T-helper 1 cell treated with Interleukin-12 subunit alpha and Interleukin-12 subunit beta and Interleukin-4 antibody, amounts not matched to agents 30 μg/mL and 1 μg/mL, for 36 hours (primary cell): Measurements from ENCODE around the gene PYROXD2.
A peak's percentile ranks its signal among the peaks of the same experiment; 100 is the strongest.

ENCODE experiments used
- H3K27ac Mint-ChIP-seq: one replicate; pipeline ENCODE4 v1.8.0; 2021; ENCODE audit warnings: mild to moderate bottlenecking, mixed read lengths
- H3K27me3 Mint-ChIP-seq: one replicate; pipeline ENCODE4 v1.8.0; 2021; ENCODE audit warnings: low read depth, mixed read lengths
- H3K36me3 Mint-ChIP-seq: one replicate; pipeline ENCODE4 v1.8.0; 2021; ENCODE audit warnings: low read depth, mixed read lengths
- H3K4me1 Mint-ChIP-seq: one replicate; pipeline ENCODE4 v1.8.0; 2021; ENCODE audit warnings: low read depth, mixed read lengths
- H3K4me3 Mint-ChIP-seq: one replicate; pipeline ENCODE4 v1.8.0; 2021; ENCODE audit warnings: mild to moderate bottlenecking, moderate library complexity, mixed read lengths
- H3K9me3 Mint-ChIP-seq: one replicate; pipeline ENCODE4 v1.8.0; 2021; ENCODE audit warnings: mixed read lengths

The PYROXD2 gene

GRCh38 chr10:98414932-98415730 lies at the start of gene PYROXD2:
Gene PYROXD2 (minus strand): TSS chr10:98415182. CDS start chr10:98415135, 47 bp downstream.
- H3K4me1 Mint-ChIP-seq = peaks cover 7% of the 10 kb centered on the region

GRCh38 chr10:98463976-98464754 lies 49.2 kb upstream of the PYROXD2 start:
- Mint-ChIP-seq H3K9me3 (no peaks in the 10 kb centered on the region), H3K4me3 (no peak overlapping the region)

More at GRCh38 chr10:98414932-98415730, at the start of gene PYROXD2:
- H3K27me3 Mint-ChIP-seq = no peaks in the 10 kb centered on the region
- peaks cover 10% of the 10 kb centered on the region for H3K36me3 Mint-ChIP-seq
- H3K9me3 Mint-ChIP-seq = no peaks in the 10 kb centered on the region
- H3K4me3 Mint-ChIP-seq = peak within 1 kb of the TSS; percentile 76
- H3K27ac Mint-ChIP-seq = peak within 1 kb of the TSS; percentile 75

GRCh38 chr10:98463016-98463415 lies 48.0 kb upstream of the PYROXD2 start:
- Mint-ChIP-seq H3K4me3 (no peak overlapping the region), H3K9me3 (no peaks in the 10 kb centered on the region), H3K36me3 (no peaks in the 10 kb centered on the region), H3K4me1 (peaks cover 2% of the 10 kb centered on the region), H3K27ac (no peak overlapping the region), H3K27me3 (peaks cover 9% of the 10 kb centered on the region)

More at GRCh38 chr10:98463976-98464754, 49.2 kb upstream of the PYROXD2 start:
- H3K4me1 Mint-ChIP-seq = peaks cover 2% of the 10 kb centered on the region
- H3K27ac Mint-ChIP-seq = no peak overlapping the region
- H3K27me3 Mint-ChIP-seq = peaks cover 17% of the 10 kb centered on the region
- H3K36me3 Mint-ChIP-seq = no peaks in the 10 kb centered on the region

- H3K36me3 Mint-ChIP-seq = no peaks in the 10 kb centered on the region
- H3K27me3 Mint-ChIP-seq = peaks cover 13% of the 10 kb centered on the region
- H3K9me3 Mint-ChIP-seq = no peaks in the 10 kb centered on the region
- H3K4me1 Mint-ChIP-seq = no peaks in the 10 kb centered on the region
- H3K27ac Mint-ChIP-seq = no peak overlapping the region
- no peak overlapping the region for H3K4me3 Mint-ChIP-seq
Observed at GRCh38 chr10:98461500-98461842, 46.5 kb upstream of the PYROXD2 start.

GRCh38 chr10:98460837-98461499 lies 46.0 kb upstream of the PYROXD2 start:
- Mint-ChIP-seq H3K4me1 (no peaks in the 10 kb centered on the region), H3K4me3 (no peak overlapping the region), H3K36me3 (no peaks in the 10 kb centered on the region)

GRCh38 chr10:98458809-98459784 lies 44.1 kb upstream of the PYROXD2 start:
- Mint-ChIP-seq H3K36me3 (no peaks in the 10 kb centered on the region), H3K27me3 (peaks cover 10% of the 10 kb centered on the region), H3K9me3 (no peaks in the 10 kb centered on the region), H3K4me3 (no peak overlapping the region), H3K4me1 (no peaks in the 10 kb centered on the region), H3K27ac (no peak overlapping the region)

More at GRCh38 chr10:98460837-98461499, 46.0 kb upstream of the PYROXD2 start:
- Mint-ChIP-seq H3K27me3 (peaks cover 12% of the 10 kb centered on the region), H3K27ac (no peak overlapping the region), H3K9me3 (no peaks in the 10 kb centered on the region)

- peaks cover 14% of the 10 kb centered on the region for H3K27me3 Mint-ChIP-seq
- H3K27ac Mint-ChIP-seq = no peak overlapping the region
- H3K4me3 Mint-ChIP-seq = no peak overlapping the region
- H3K9me3 Mint-ChIP-seq = no peaks in the 10 kb centered on the region
- no peaks in the 10 kb centered on the region for H3K4me1 Mint-ChIP-seq
- H3K36me3 Mint-ChIP-seq = no peaks in the 10 kb centered on the region
Observed at GRCh38 chr10:98457721-98458120, 42.7 kb upstream of the PYROXD2 start.

- Mint-ChIP-seq H3K9me3 (no peaks in the 10 kb centered on the region), H3K27ac (no peak overlapping the region), H3K4me1 (no peaks in the 10 kb centered on the region), H3K36me3 (no peaks in the 10 kb centered on the region), H3K4me3 (no peak overlapping the region), H3K27me3 (peaks cover 20% of the 10 kb centered on the region)
Observed at GRCh38 chr10:98456686-98457482, 41.9 kb upstream of the PYROXD2 start.

- H3K36me3 Mint-ChIP-seq = no peaks in the 10 kb centered on the region
- H3K27me3 Mint-ChIP-seq = peaks cover 25% of the 10 kb centered on the region
- H3K9me3 Mint-ChIP-seq = no peaks in the 10 kb centered on the region
- no peak overlapping the region for H3K27ac Mint-ChIP-seq
- no peak overlapping the region for H3K4me3 Mint-ChIP-seq
- H3K4me1 Mint-ChIP-seq = no peaks in the 10 kb centered on the region
Observed at GRCh38 chr10:98456043-98456570, 41.1 kb upstream of the PYROXD2 start.

- H3K4me1 Mint-ChIP-seq = no peaks in the 10 kb centered on the region
- no peaks in the 10 kb centered on the region for H3K9me3 Mint-ChIP-seq
- H3K4me3 Mint-ChIP-seq = no peak overlapping the region
- no peak overlapping the region for H3K27ac Mint-ChIP-seq
- H3K36me3 Mint-ChIP-seq = no peaks in the 10 kb centered on the region
- H3K27me3 Mint-ChIP-seq = peaks cover 39% of the 10 kb centered on the region
Observed at GRCh38 chr10:98453729-98454128, 38.7 kb upstream of the PYROXD2 start.

GRCh38 chr10:98450618-98451017 lies 35.6 kb upstream of the PYROXD2 start:
- Mint-ChIP-seq H3K9me3 (no peaks in the 10 kb centered on the region), H3K4me1 (peaks cover 4% of the 10 kb centered on the region), H3K27ac (no peak overlapping the region), H3K36me3 (no peaks in the 10 kb centered on the region), H3K27me3 (peaks cover 35% of the 10 kb centered on the region), H3K4me3 (no peak overlapping the region)

- Mint-ChIP-seq H3K9me3 (no peaks in the 10 kb centered on the region), H3K4me3 (no peak overlapping the region), H3K36me3 (peaks cover 6% of the 10 kb centered on the region)
Observed at GRCh38 chr10:98449287-98449686, 34.3 kb upstream of the PYROXD2 start.

GRCh38 chr10:98446661-98447221 lies 31.8 kb upstream of the PYROXD2 start, which contains the start of gene HPS1:
Gene HPS1 (minus strand): TSS chr10:98446935. CDS start chr10:98443240, 3,695 bp downstream.
- Mint-ChIP-seq H3K36me3 (peaks cover 23% of the 10 kb centered on the region), H3K4me1 (peaks cover 21% of the 10 kb centered on the region), H3K4me3 (peak within 1 kb of the TSS; percentile 90)

More at GRCh38 chr10:98449287-98449686, 34.3 kb upstream of the PYROXD2 start:
- Mint-ChIP-seq H3K27me3 (peaks cover 35% of the 10 kb centered on the region), H3K4me1 (peaks cover 11% of the 10 kb centered on the region), H3K27ac (no peak overlapping the region)

More at GRCh38 chr10:98446661-98447221, 31.8 kb upstream of the PYROXD2 start, which contains the start of gene HPS1:
- no peaks in the 10 kb centered on the region for H3K9me3 Mint-ChIP-seq
- peak within 1 kb of the TSS; percentile 84 for H3K27ac Mint-ChIP-seq
- peaks cover 23% of the 10 kb centered on the region for H3K27me3 Mint-ChIP-seq
